GM12878 (cell line): ENCODE results near the gene LRRC70. TPM values are rescaled to one million over a fixed set of nuclear protein-coding genes. Genes with fewer than 3 reads are reported as not detected.

ENCODE experiments used
- ATAC-seq: fragments of 200-7000 bp; cut with Tn5 transposase; 3 replicates; pipeline ENCODE4 v1.9.1; 2020; ENCODE audit warnings: mild to moderate bottlenecking, moderate library complexity
- BruUV-seq: library from RNA; stranded (reverse); fragments of 400-500 nt; replicated peaks from 2 replicates; lab custom pipeline; 2021; lab: Mats Ljungman, UMichigan
- CTCF ChIA-PET: fragments of 300-600 bp; sonication (Branson Sonifier 250); formaldehyde crosslinking; extraction: SDS; loops from one replicate; lab custom pipeline; 2021; ENCODE audit warnings: inconsistent platforms; lab: Yijun Ruan, JAX
- POLR2A ChIA-PET: fragments of 350-600 bp; formaldehyde crosslinking; extraction: SDS; loops from one replicate; lab custom pipeline; 2021; ENCODE audit warnings: inconsistent platforms; lab: Charles Lee
- RAD21 ChIA-PET: fragments of 300-600 bp; sonication (Branson Sonifier 250); formaldehyde crosslinking; loops from one replicate; lab custom pipeline; 2023; ENCODE audit warnings: antibody characterized with exemption; ENCODE audit not compliant: unreplicated experiment; lab: Charles Lee
- SMC1A ChIA-PET: fragments of 300-600 bp; sonication (Branson Sonifier 250); formaldehyde crosslinking; loops from one replicate; lab custom pipeline; 2023; ENCODE audit not compliant: unreplicated experiment, uncharacterized antibody; lab: Charles Lee
- DNase-seq: peaks from one replicate; pipeline ENCODE4 v3.0.0-alpha.2; 2011; ENCODE audit warnings: low read depth, low spot score
- FAIRE-seq: peaks from 3 replicates; lab custom pipeline; 2011; peaks lifted over from hg19 to GRCh38; lab: Jason Lieb, UNC
- H2AFZ ChIP-seq: 2 replicates; pipeline ENCODE4 v1.6.0; 2011; ENCODE audit warnings: low read depth, low read length, control low read depth; ENCODE audit not compliant: control insufficient read depth
- H3K27ac ChIP-seq: 2 replicates; pipeline ENCODE4 v1.5.1; 2011; ENCODE audit warnings: control low read depth; ENCODE audit not compliant: control insufficient read depth, insufficient read depth
- H3K27me3 ChIP-seq, 2 experiments: replicated peaks in 1 of 2; 2 replicates each; pipeline versions ENCODE4 v1.6.0 to v1.6.1; 2011; ENCODE audit warnings: low read length in 1 of 2; ENCODE audit not compliant: control insufficient read depth in 2 of 2, insufficient read depth in 2 of 2
- H3K36me3 ChIP-seq, 2 experiments: 2 replicates each; pipeline ENCODE4 v1.5.1; 2011; ENCODE audit warnings: low read length in 1 of 2; ENCODE audit not compliant: control insufficient read depth in 2 of 2, insufficient read depth in 2 of 2
- H3K4me1 ChIP-seq: 2 replicates; pipeline ENCODE4 v1.6.1; 2011; ENCODE audit warnings: mild to moderate bottlenecking, low read length, moderate library complexity, mixed read lengths; ENCODE audit not compliant: control insufficient read depth, insufficient read depth
- H3K4me2 ChIP-seq: 2 replicates; pipeline ENCODE4 v1.6.0; 2011; ENCODE audit warnings: control low read depth; ENCODE audit not compliant: control insufficient read depth, insufficient read depth
- H3K4me3 ChIP-seq: fragments of 200-600 bp; sonication (generic); 2 replicates; pipeline ENCODE4 v1.5.1; 2016
- H3K79me2 ChIP-seq: 2 replicates; pipeline ENCODE4 v1.6.0; 2011; ENCODE audit warnings: low read length; ENCODE audit not compliant: control insufficient read depth, insufficient read depth
- H3K9ac ChIP-seq: 2 replicates; pipeline ENCODE4 v1.8.0; 2011; ENCODE audit warnings: low read length, control low read depth, mixed read lengths; ENCODE audit not compliant: control insufficient read depth, insufficient read depth
- H3K9me3 ChIP-seq: replicated peaks from 3 replicates; pipeline ENCODE4 v1.5.1; 2011; ENCODE audit warnings: mild to moderate bottlenecking, low read length; ENCODE audit not compliant: control insufficient read depth, insufficient read depth
- H4K20me1 ChIP-seq: 2 replicates; pipeline ENCODE4 v1.6.0; 2011; ENCODE audit not compliant: control insufficient read depth, insufficient read depth
- NR2F1 ChIP-seq: fragments of 450-650 bp; conservative IDR thresholded peaks from 2 replicates; pipeline ENCODE4 v1.6.1; 2017; ENCODE audit warnings: mild to moderate bottlenecking
- PAX8 ChIP-seq: fragments of 450-650 bp; IDR thresholded peaks from 2 replicates; pipeline ENCODE4 v1.6.1; 2017; ENCODE audit warnings: mild to moderate bottlenecking, moderate library complexity
- WGBS: methylation state at CpG from one replicate; pipeline ENCODE4 v1.1.6; 2016; ENCODE audit warnings: low lambda C conversion rate; ENCODE audit not compliant: insufficient replicate concordance, insufficient coverage; ENCODE audit errors: missing lambda C conversion rate; 5-methylcytosine and 5-hydroxymethylcytosine counted together
- in situ Hi-C: fragments of 300-500 bp; cut with MboI; formaldehyde crosslinking; loops from 9 replicates; pipeline ENCODE4 v1.14.3; 2018; ENCODE audit warnings: mixed read lengths
- intact Hi-C: fragments of 100-400 bp; cut with micrococcal nuclease; formaldehyde crosslinking; loops from one replicate; pipeline ENCODE4 v1.14.2; 2022; ENCODE audit not compliant: unreplicated experiment
- polyA plus RNA-seq, 11 experiments: library from polyadenylated mRNA; depleted of rRNA in 4 of 11; unstranded in 6 of 11; stranded (reverse) in 5 of 11; fragments of >200 nt; fragmentation: Nextera tagmentation in 4 of 11; fragmentation: Illumina TruSeq in 1 of 11; extraction: Ambion mirVana in 4 of 11; extraction: Trizol in 1 of 11; gene quantifications; 1 replicate in 1 of 11; 2 replicates in 10 of 11; pipeline versions ENCODE4 v1.2.1 to v1.2.3, GENCODE V29; 2011 to 2016; ENCODE audit warnings: inconsistent platforms in 2 of 11, missing spikeins in 2 of 11, low read depth in 1 of 11
- total RNA-seq, 4 experiments: library from RNA; depleted of rRNA in 3 of 4; stranded (reverse); fragments of >200 nt in 3 of 4; fragmentation: Illumina TruSeq in 1 of 4; extraction: Trizol in 1 of 4; gene quantifications; 2 replicates each; pipeline versions ENCODE4 v1.2.1 to v1.2.3, GENCODE V29; 2013 to 2021
- TF ChIP-seq, protein P1 (sequence below): fragments of 450-650 bp; conservative IDR thresholded peaks from 2 replicates; pipeline ENCODE4 v1.6.1; 2017; ENCODE audit warnings: mild to moderate bottlenecking, moderate library complexity
- TF ChIP-seq, protein P2 (sequence below): fragments of 150-350 bp; IDR thresholded peaks from 2 replicates; pipeline ENCODE4 v1.6.1; 2014; ENCODE audit warnings: mild to moderate bottlenecking, low read depth, low read length
- TF ChIP-seq, protein P3 (sequence below): IDR thresholded peaks from 2 replicates; pipeline ENCODE4 v1.6.1; 2011; ENCODE audit warnings: low read depth, mild to moderate bottlenecking, low read length, moderate library complexity, borderline replicate concordance; ENCODE audit errors: extremely low read depth

Gene LRRC70
- total and polyA plus RNA-seq, 10 of the 15 experiments (the other 5 are each of a cell fraction or from before 2014, with no cell fraction given), result 0.35 to 1.5 (median 0.84) TPM

DNA sequence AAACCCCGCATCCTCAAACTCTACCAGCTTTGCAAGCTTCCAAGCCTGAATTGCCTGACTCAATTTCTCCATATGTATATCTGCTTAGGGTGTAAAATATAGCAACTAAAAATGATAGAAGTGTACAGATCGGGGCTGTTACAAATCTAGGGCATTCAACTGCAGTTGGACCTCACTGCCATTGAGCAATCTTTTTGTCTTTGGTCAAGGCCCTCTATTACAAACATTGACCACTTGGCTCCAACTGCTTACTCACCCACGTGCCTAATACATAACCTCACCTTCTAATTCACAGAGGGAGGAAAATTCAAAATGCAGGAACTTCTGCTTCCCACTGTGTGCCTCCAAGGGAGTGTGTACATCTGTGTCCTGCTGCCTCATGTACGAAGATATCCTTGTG lies 10.0 kb downstream of the LRRC70 start:
- Histone ChIP-seq H3K9ac (no peak overlapping the region), H3K9me3 (no peaks in the 10 kb centered on the region), H3K79me2 (no peaks in the 10 kb centered on the region), H3K4me2 (no peak overlapping the region), H3K27me3 (no peaks in the 10 kb centered on the region), H3K27ac (no peak overlapping the region), H2AFZ (no peak overlapping the region), H3K36me3 (peaks cover 0 to 2% of the 10 kb centered on the region in 2 experiments; a peak in 2 of 4 replicates), H3K4me1 (no peaks in the 10 kb centered on the region), H3K4me3 (no peak overlapping the region), H4K20me1 (no peaks in the 10 kb centered on the region)
- POLR2A ChIA-PET, result no interaction called here
- intact Hi-C loops (no loop called here), in situ Hi-C loops (no loop called here)
- 98% methylated on average over 4 of the region's 4 CpGs for WGBS
- SMC1A ChIA-PET, result interaction anchor here (0.7 kb wide), 1 partner anchor 10 kb away, joined by 3 read pairs; the partner anchor contains the start of gene LRRC70
- DNase-seq (no peak), FAIRE-seq (no peak), ATAC-seq (no peak)
- RAD21 ChIA-PET, result interaction anchor here (0.9 kb wide), 1 partner anchor 10 kb away, joined by 3 read pairs; the partner anchor contains the start of gene LRRC70
- CTCF ChIA-PET, result no interaction called here
- BruUV-seq, result no TSS peak
- TF ChIP-seq, protein P1, sequence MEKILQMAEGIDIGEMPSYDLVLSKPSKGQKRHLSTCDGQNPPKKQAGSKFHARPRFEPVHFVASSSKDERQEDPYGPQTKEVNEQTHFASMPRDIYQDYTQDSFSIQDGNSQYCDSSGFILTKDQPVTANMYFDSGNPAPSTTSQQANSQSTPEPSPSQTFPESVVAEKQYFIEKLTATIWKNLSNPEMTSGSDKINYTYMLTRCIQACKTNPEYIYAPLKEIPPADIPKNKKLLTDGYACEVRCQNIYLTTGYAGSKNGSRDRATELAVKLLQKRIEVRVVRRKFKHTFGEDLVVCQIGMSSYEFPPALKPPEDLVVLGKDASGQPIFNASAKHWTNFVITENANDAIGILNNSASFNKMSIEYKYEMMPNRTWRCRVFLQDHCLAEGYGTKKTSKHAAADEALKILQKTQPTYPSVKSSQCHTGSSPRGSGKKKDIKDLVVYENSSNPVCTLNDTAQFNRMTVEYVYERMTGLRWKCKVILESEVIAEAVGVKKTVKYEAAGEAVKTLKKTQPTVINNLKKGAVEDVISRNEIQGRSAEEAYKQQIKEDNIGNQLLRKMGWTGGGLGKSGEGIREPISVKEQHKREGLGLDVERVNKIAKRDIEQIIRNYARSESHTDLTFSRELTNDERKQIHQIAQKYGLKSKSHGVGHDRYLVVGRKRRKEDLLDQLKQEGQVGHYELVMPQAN, result no peak
- TF ChIP-seq, protein P2, sequence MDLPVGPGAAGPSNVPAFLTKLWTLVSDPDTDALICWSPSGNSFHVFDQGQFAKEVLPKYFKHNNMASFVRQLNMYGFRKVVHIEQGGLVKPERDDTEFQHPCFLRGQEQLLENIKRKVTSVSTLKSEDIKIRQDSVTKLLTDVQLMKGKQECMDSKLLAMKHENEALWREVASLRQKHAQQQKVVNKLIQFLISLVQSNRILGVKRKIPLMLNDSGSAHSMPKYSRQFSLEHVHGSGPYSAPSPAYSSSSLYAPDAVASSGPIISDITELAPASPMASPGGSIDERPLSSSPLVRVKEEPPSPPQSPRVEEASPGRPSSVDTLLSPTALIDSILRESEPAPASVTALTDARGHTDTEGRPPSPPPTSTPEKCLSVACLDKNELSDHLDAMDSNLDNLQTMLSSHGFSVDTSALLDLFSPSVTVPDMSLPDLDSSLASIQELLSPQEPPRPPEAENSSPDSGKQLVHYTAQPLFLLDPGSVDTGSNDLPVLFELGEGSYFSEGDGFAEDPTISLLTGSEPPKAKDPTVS, result no peak
- no peak for TF ChIP-seq NR2F1
- TF ChIP-seq, protein P3, sequence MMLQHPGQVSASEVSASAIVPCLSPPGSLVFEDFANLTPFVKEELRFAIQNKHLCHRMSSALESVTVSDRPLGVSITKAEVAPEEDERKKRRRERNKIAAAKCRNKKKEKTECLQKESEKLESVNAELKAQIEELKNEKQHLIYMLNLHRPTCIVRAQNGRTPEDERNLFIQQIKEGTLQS, result no peak
- TF ChIP-seq PAX8, result no peak
